Gastroesophageal sphincter (tissue), 4 donors: Measurements from ENCODE around the gene PKP3. TPM values are rescaled to one million over a fixed set of nuclear protein-coding genes. Genes with fewer than 3 reads are reported as not detected.
"Not testable (repeated sequence)": the region's sequence is repeated elsewhere in the genome, so short reads cannot be mapped to it uniquely, and the experiment has no call there.

ENCODE experiments used
- ATAC-seq: fragments of 150-250 bp; one replicate; pipeline ENCODE4 v1.9.1; 2016; ENCODE audit warnings: mild to moderate bottlenecking, moderate library complexity
- H3K27ac ChIP-seq, 4 donors: fragments of 200-600 bp; sonication (generic) in 3 of 4; 1 replicate in 3 of 4; 2 replicates in 1 of 4; pipeline ENCODE4 v1.5.1; 2016 to 2019
- H3K27me3 ChIP-seq: fragments of 200-600 bp; sonication (generic); one replicate; pipeline ENCODE4 v1.5.1; 2019
- H3K36me3 ChIP-seq, 2 donors: fragments of 200-600 bp; sonication (generic); one replicate each; pipeline ENCODE4 v1.5.1; 2019; ENCODE audit warnings: control low read depth in 1 of 2
- H3K4me1 ChIP-seq, 3 donors: fragments of 200-600 bp; sonication (generic); 1 replicate in 2 of 3; 2 replicates in 1 of 3; pipeline ENCODE4 v1.5.1; 2016 to 2019; ENCODE audit warnings: control low read depth in 2 of 3
- H3K4me3 ChIP-seq, 2 donors: fragments of 200-600 bp; sonication (generic); one replicate each; pipeline ENCODE4 v1.5.1; 2019; ENCODE audit warnings: mild to moderate bottlenecking in 1 of 2, moderate library complexity in 1 of 2
- H3K9me3 ChIP-seq, 3 donors: fragments of 200-600 bp; sonication (generic); one replicate each; pipeline ENCODE4 v1.5.1; 2017 to 2019; ENCODE audit warnings: control low read depth in 2 of 3
- EP300 ChIP-seq: sonication (generic); formaldehyde crosslinking; IDR thresholded peaks from one replicate; pipeline ENCODE4 v1.6.1; 2017; ENCODE audit warnings: antibody characterized with exemption, mild to moderate bottlenecking
- POLR2A ChIP-seq, 2 donors: fragments of 450-650 bp; IDR thresholded peaks; one replicate each; pipeline ENCODE4 v1.6.1; 2017; ENCODE audit warnings: antibody characterized with exemption in 2 of 2, mild to moderate bottlenecking in 2 of 2, moderate library complexity in 1 of 2
- POLR2AphosphoS5 ChIP-seq: sonication (generic); formaldehyde crosslinking; IDR thresholded peaks from one replicate; pipeline ENCODE4 v1.6.1; 2017; ENCODE audit warnings: antibody characterized with exemption
- WGBS, 2 donors: methylation state at CpG; one replicate each; pipeline ENCODE4 v1.1.5; 2018; ENCODE audit warnings: low coverage in 1 of 2; 5-methylcytosine and 5-hydroxymethylcytosine counted together
- total RNA-seq, 4 donors: library from RNA; depleted of rRNA; stranded (reverse); fragments of >200 nt; gene quantifications; one replicate each; pipeline ENCODE4 v1.1.0, GENCODE V29; 2016
- TF ChIP-seq, protein P1 (sequence below), 4 experiments: fragments of 200-600 bp in 2 of 4; fragments of 450-650 bp in 2 of 4; sonication (generic) in 1 of 4; IDR thresholded peaks; one replicate each; pipeline ENCODE4 v1.5.1; 2017 to 2019; ENCODE audit warnings: antibody characterized with exemption in 4 of 4, mild to moderate bottlenecking in 2 of 4, moderate library complexity in 2 of 4

PKP3 gene
- total RNA-seq, 4 donors from 2014 or later, result 0.67 to 14.3 (median 2.3) TPM

DNA sequence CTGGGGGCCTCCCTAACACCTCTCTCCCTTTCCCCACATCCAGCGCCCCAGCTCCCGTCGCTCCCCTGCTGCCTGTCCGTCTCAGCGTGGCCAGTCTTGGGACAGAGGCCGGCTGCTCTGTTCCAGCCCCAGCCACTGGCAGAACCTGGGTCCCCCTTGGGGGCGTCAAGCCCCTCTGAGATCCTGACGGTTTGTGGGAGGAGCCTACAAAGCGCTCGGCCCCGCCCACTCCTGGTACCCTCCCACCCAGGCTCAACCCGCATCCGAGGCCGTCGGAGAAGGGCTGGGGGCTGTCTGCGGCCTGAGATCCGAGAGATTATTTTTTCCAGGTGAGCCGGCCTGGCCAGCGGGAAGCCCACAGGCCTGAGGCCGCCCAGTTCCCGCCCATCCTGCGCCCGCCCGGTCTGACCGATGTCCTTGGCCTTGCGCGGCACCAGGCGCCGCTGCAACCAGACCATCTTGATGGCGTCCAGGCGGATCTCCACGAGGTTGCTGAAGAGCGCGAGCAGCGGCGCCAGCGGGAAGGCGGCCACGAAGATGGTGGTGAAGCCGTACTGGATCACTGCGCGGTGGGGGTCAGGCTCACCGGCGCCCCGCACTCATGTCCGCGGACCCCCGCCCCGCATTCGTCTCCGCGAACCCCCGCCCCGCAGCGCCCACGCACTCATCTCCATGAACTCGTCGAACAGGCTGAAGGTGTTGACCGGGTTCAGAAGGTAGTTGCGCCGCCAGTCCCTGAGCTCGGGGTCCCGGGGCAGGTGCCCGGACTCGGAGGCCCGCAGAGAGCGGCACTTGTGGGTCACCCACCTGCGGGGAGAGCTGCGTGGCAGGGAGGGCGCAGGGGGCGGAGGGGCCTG lies 26.3 kb downstream of the PKP3 start:
- Histone ChIP-seq H3K36me3 (no peaks in the 10 kb centered on the region), H3K4me3 (no peak overlapping the region), H3K27ac (no peak overlapping the region), H3K9me3 (peaks cover 0 to 6% (median 0%) of the 10 kb centered on the region in 3 donors), H3K27me3 (peaks cover 83% of the 10 kb centered on the region), H3K4me1 (peaks cover 0 to 24% (median 4%) of the 10 kb centered on the region in 3 donors)
- ATAC-seq, result no peak
- WGBS, 2 donors, result 20% methylated on average over 4 of the region's 71 CpGs; no CpG with 5 or more reads in 1 of the 2 donors
- TF ChIP-seq EP300 (no peak), POLR2A (IDR thresholded peaks at IDR 0.05) (no peak), POLR2AphosphoS5 (no peak)
- TF ChIP-seq, protein P1, sequence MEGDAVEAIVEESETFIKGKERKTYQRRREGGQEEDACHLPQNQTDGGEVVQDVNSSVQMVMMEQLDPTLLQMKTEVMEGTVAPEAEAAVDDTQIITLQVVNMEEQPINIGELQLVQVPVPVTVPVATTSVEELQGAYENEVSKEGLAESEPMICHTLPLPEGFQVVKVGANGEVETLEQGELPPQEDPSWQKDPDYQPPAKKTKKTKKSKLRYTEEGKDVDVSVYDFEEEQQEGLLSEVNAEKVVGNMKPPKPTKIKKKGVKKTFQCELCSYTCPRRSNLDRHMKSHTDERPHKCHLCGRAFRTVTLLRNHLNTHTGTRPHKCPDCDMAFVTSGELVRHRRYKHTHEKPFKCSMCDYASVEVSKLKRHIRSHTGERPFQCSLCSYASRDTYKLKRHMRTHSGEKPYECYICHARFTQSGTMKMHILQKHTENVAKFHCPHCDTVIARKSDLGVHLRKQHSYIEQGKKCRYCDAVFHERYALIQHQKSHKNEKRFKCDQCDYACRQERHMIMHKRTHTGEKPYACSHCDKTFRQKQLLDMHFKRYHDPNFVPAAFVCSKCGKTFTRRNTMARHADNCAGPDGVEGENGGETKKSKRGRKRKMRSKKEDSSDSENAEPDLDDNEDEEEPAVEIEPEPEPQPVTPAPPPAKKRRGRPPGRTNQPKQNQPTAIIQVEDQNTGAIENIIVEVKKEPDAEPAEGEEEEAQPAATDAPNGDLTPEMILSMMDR (IDR thresholded peaks at IDR 0.05), result no peak

DNA sequence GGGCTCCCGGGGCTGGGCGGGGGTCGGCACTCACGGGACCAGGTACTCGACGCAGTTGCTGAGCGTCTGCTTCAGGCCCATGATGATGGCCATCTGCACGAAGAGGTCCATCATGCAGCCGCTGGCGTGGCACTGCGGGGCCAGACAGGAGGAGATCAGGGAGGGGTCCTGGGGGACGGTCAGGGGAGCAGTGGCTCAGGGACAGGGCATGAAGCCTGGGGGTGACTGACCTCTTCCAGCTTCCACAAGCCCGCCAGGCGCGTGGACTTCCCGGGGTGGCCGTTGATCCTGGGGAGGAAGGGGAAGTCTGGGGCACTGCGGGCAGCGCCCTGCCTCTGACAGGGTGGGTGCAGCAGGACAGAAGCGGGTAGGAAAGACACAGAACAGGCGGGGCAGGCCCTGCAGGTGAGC lies 26.9 kb downstream of the PKP3 start:
- peaks cover 0 to 18% (median 4%) of the 10 kb centered on the region in 3 donors for H3K4me1 ChIP-seq
- H3K36me3 ChIP-seq, result no peaks in the 10 kb centered on the region
- 60 to 97% methylated on average over 2 to 10 of the region's 21 CpGs for WGBS, 2 donors
- peaks cover 0 to 8% (median 0%) of the 10 kb centered on the region in 3 donors for H3K9me3 ChIP-seq
- TF ChIP-seq POLR2A (IDR thresholded peaks at IDR 0.05) (no peak), POLR2AphosphoS5 (no peak), EP300 (no peak)
- TF ChIP-seq, protein P1 (IDR thresholded peaks at IDR 0.05), result no peak
- H3K4me3 ChIP-seq, result no peak overlapping the region
- peaks cover 80% of the 10 kb centered on the region for H3K27me3 ChIP-seq
- H3K27ac ChIP-seq, result no peak overlapping the region
- no peak for ATAC-seq

DNA sequence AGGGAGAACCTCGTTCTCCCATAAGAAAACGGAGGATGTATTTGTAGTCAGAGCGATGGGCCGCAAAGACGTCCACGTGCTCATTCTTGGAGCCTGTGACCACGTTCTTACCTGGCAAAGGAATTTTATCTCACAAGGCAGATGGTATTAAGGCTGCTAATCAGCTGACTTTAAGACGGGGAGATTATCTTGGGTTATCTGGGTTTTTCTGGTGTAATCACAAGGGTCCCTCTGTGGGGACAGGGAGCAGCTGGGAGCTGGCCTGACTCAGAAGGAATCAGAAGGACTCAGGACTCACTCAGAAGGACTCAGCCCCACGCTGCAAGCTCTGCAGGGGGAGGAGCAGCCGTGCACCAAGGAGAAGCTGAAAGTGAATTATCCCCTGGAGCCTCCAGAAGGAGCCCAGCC lies 28.2 kb downstream of the PKP3 start:
- 54 to 79% methylated on average over 8 to 10 of the region's 10 CpGs for WGBS, 2 donors
- TF ChIP-seq POLR2A (IDR thresholded peaks at IDR 0.05), result no peak
- no peak for TF ChIP-seq EP300
- no peak for TF ChIP-seq POLR2AphosphoS5
- TF ChIP-seq, protein P1 (IDR thresholded peaks at IDR 0.05), result no peak
- no peak overlapping the region for H3K4me3 ChIP-seq
- peaks cover 80% of the 10 kb centered on the region for H3K27me3 ChIP-seq
- no peak for ATAC-seq
- H3K9me3 ChIP-seq, result peaks cover 0 to 8% (median 0%) of the 10 kb centered on the region in 3 donors
- H3K4me1 ChIP-seq, result peaks cover 0 to 5% (median 0%) of the 10 kb centered on the region in 3 donors
- H3K36me3 ChIP-seq, result no peaks in the 10 kb centered on the region
- H3K27ac ChIP-seq, result no peak overlapping the region

DNA sequence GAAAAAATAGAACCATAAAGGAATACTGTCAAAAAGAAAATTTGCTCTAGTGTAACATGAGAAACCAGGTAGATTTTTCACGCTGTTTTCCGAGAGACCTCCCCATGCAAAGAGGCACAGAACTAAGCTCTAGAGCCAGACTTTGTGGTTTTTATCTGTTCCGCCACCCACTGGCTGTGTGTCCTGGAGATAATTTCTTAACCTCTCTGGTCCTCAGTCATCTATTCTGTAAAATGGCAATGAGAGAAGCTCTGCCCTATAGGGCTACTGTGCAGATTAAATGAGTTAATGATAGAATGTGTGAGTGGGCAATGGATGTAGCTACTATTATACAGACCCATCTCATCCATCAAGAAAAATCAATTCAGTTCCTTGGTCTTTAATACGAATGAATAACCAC lies 30.2 kb downstream of the PKP3 start:
- ATAC-seq, result no peak
- H3K4me1 ChIP-seq, result no peaks in the 10 kb centered on the region
- H3K36me3 ChIP-seq, result no peaks in the 10 kb centered on the region
- 83 to 84% methylated on average over 3 to 4 of the region's 4 CpGs for WGBS, 2 donors
- peaks cover 74% of the 10 kb centered on the region for H3K27me3 ChIP-seq
- H3K4me3 ChIP-seq, result no peak overlapping the region
- TF ChIP-seq, protein P1 (IDR thresholded peaks at IDR 0.05), result no peak
- TF ChIP-seq EP300 (no peak), POLR2A (IDR thresholded peaks at IDR 0.05) (no peak), POLR2AphosphoS5 (no peak)
- H3K9me3 ChIP-seq, result peaks cover 0 to 8% (median 0%) of the 10 kb centered on the region in 3 donors
- no peak overlapping the region for H3K27ac ChIP-seq

GRCh38 chr11:424766-425165 lies 30.8 kb downstream of the PKP3 start:
- not testable (repeated sequence) for H3K4me1 ChIP-seq, ATAC-seq, H3K27ac ChIP-seq, H3K4me3 ChIP-seq, H3K9me3 ChIP-seq, H3K36me3 ChIP-seq
- peaks cover 72% of the 10 kb centered on the region for H3K27me3 ChIP-seq
- 30 to 36% methylated on average over 12 to 30 of the region's 45 CpGs for WGBS, 2 donors
